HepG2 (cell line): Measurements from ENCODE around the gene EIF4E1B. TPM values are rescaled to one million over a fixed set of nuclear protein-coding genes. Genes with fewer than 3 reads are reported as not detected.

ENCODE experiments used
- ATAC-seq: fragments of 200-7000 bp; cut with Tn5 transposase; 3 replicates; pipeline ENCODE4 v1.9.1; 2020; ENCODE audit warnings: mild to moderate bottlenecking, moderate library complexity
- BruUV-seq: library from RNA; stranded (reverse); fragments of 400-500 nt; replicated peaks from 2 replicates; lab custom pipeline; 2021; lab: Mats Ljungman, UMichigan
- CTCF ChIA-PET: fragments of 300-600 bp; formaldehyde crosslinking; extraction: SDS; loops from one replicate; lab custom pipeline; 2021; ENCODE audit warnings: low total read pairs, inconsistent platforms, low intra/inter-chr PET ratio; lab: Yijun Ruan, JAX
- POLR2A ChIA-PET: fragments of 350-600 bp; sonication (Branson Sonifier 250); formaldehyde crosslinking; loops from one replicate; lab custom pipeline; 2020; ENCODE audit warnings: antibody characterized with exemption, inconsistent platforms; lab: Yijun Ruan, JAX
- DNase-seq: peaks from one replicate; pipeline ENCODE4 v3.0.0-alpha.2; 2015; ENCODE audit warnings: low spot score
- FAIRE-seq: peaks from 3 replicates; lab custom pipeline; 2011; peaks lifted over from hg19 to GRCh38; lab: Jason Lieb, UNC
- H2AFZ ChIP-seq: one replicate; pipeline ENCODE4 v1.6.1; 2011; ENCODE audit warnings: low read length, inconsistent platforms
- H3K27ac ChIP-seq: fragments of 300-600 bp; 3 replicates; pipeline ENCODE4 v1.8.0; 2011; ENCODE audit warnings: mixed run types, mild to moderate bottlenecking, mixed read lengths, low read length, inconsistent platforms; ENCODE audit not compliant: insufficient read depth; ENCODE audit errors: extremely low read length
- H3K27me3 ChIP-seq, 2 experiments: fragments of 200-600 bp in 1 of 2; 2 replicates in 1 of 2; 3 replicates in 1 of 2; pipeline versions ENCODE4 v1.6.0 to v1.8.0; 2011; ENCODE audit warnings: low read length in 2 of 2, mild to moderate bottlenecking in 2 of 2, moderate library complexity in 2 of 2, inconsistent platforms in 1 of 2; ENCODE audit not compliant: insufficient read depth in 2 of 2, control insufficient read depth in 1 of 2
- H3K36me3 ChIP-seq, 2 experiments: fragments of 200-600 bp in 1 of 2; replicated peaks in 1 of 2; 2 replicates in 1 of 2; 3 replicates in 1 of 2; pipeline versions ENCODE4 v1.5.1 to v1.8.0; 2011; ENCODE audit warnings: low read length in 2 of 2, inconsistent platforms in 1 of 2; ENCODE audit not compliant: insufficient read depth in 2 of 2, control insufficient read depth in 1 of 2
- H3K4me1 ChIP-seq: 2 replicates; pipeline ENCODE4 v1.5.1; 2012; ENCODE audit warnings: low read length, inconsistent platforms; ENCODE audit not compliant: insufficient read depth
- H3K4me2 ChIP-seq: 2 replicates; pipeline ENCODE4 v1.6.0; 2011; ENCODE audit warnings: low read depth, low read length, inconsistent platforms
- H3K4me3 ChIP-seq, 3 experiments: fragments of 200-600 bp in 1 of 3; sonication (generic), shearing (Covaris generic) in 1 of 3; replicated peaks in 1 of 3; 2 replicates each; pipeline ENCODE4 v1.5.1; 2011 to 2016; ENCODE audit warnings: low read length in 3 of 3, inconsistent platforms in 2 of 3, low read depth in 2 of 3, mild to moderate bottlenecking in 2 of 3, control low read depth in 1 of 3, mixed read lengths in 1 of 3; ENCODE audit not compliant: insufficient read depth in 1 of 3
- H3K79me2 ChIP-seq: one replicate; pipeline ENCODE4 v1.6.1; 2011; ENCODE audit warnings: low read length, inconsistent platforms; ENCODE audit not compliant: insufficient read depth
- H3K9ac ChIP-seq: 2 replicates; pipeline ENCODE4 v1.6.0; 2011; ENCODE audit warnings: mild to moderate bottlenecking, low read depth, low read length, inconsistent platforms; ENCODE audit not compliant: insufficient read depth
- H3K9me3 ChIP-seq: 2 replicates; pipeline ENCODE4 v1.5.1; 2012; ENCODE audit warnings: mild to moderate bottlenecking, low read length
- H4K20me1 ChIP-seq: 2 replicates; pipeline ENCODE4 v1.6.0; 2011; ENCODE audit warnings: inconsistent platforms, mild to moderate bottlenecking, low read length, moderate library complexity; ENCODE audit not compliant: insufficient read depth
- CSRNP1 ChIP-seq: sonication (generic); formaldehyde crosslinking; IDR thresholded peaks from 2 replicates; pipeline ENCODE4 v1.8.1; 2023; ENCODE audit warnings: mild to moderate bottlenecking, missing genetic modification reagents
- DPF2 ChIP-seq: sonication (generic); formaldehyde crosslinking; IDR thresholded peaks from 2 replicates; pipeline ENCODE4 v1.4.0; 2020; ENCODE audit warnings: mild to moderate bottlenecking, low read depth, missing genetic modification reagents, borderline replicate concordance
- FOXA3 ChIP-seq: IDR thresholded peaks from 2 replicates; pipeline ENCODE4 v1.6.1; 2016; ENCODE audit warnings: missing genetic modification reagents, missing compliant biosample characterization
- FOXK1 ChIP-seq: sonication (generic); formaldehyde crosslinking; IDR thresholded peaks from 2 replicates; pipeline ENCODE4 v1.4.0; 2020; ENCODE audit warnings: low read depth, missing genetic modification reagents, borderline replicate concordance
- NFATC3 ChIP-seq: sonication (generic); formaldehyde crosslinking; IDR thresholded peaks from 2 replicates; pipeline ENCODE4 v1.5.1; 2020; ENCODE audit warnings: mild to moderate bottlenecking, missing genetic modification reagents
- SOX6 ChIP-seq, 2 experiments: fragments of 450-650 bp in 1 of 2; sonication (generic) in 1 of 2; formaldehyde crosslinking in 1 of 2; IDR thresholded peaks; 2 replicates each; pipeline versions ENCODE4 v1.4.0 to v1.6.1; 2017 to 2020; ENCODE audit warnings: antibody characterized with exemption in 1 of 2, mild to moderate bottlenecking in 1 of 2, missing genetic modification reagents in 1 of 2
- SP140L ChIP-seq: sonication (generic); formaldehyde crosslinking; IDR thresholded peaks from 2 replicates; pipeline ENCODE4 v1.4.0; 2020; ENCODE audit warnings: missing genetic modification reagents, borderline replicate concordance
- TCF7 ChIP-seq: sonication (generic); IDR thresholded peaks from 2 replicates; pipeline ENCODE4 v1.6.1; 2016; ENCODE audit warnings: antibody characterized with exemption, low read depth
- WGBS: methylation state at CpG from one replicate; pipeline ENCODE4 v1.1.6; 2017; ENCODE audit warnings: low lambda C conversion rate; 5-methylcytosine and 5-hydroxymethylcytosine counted together
- in situ Hi-C: cut with HindIII; loops from 2 replicates; pipeline ENCODE4 v1.10.0; 2017; ENCODE audit warnings: low pct_unique_long_range_greater_than_20kb; ENCODE audit not compliant: extremely low pct_ligation_motif_present
- intact Hi-C: fragments of 100-400 bp; cut with micrococcal nuclease; formaldehyde crosslinking; loops from one replicate; pipeline ENCODE4 v1.10.0; 2022; ENCODE audit not compliant: unreplicated experiment
- polyA plus RNA-seq, 8 experiments: library from polyadenylated mRNA; depleted of rRNA in 3 of 8; stranded (reverse) in 7 of 8; unstranded in 1 of 8; fragments of >200 nt; fragmentation: Illumina TruSeq in 4 of 8; extraction: Trizol in 4 of 8; gene quantifications; 2 replicates each; pipeline versions ENCODE4 v1.2.1 to v1.2.3, GENCODE V29; 2011 to 2016; ENCODE audit warnings: low read depth in 4 of 8, missing spikeins in 1 of 8, mixed read lengths in 1 of 8; ENCODE audit not compliant: insufficient read depth in 1 of 8
- total RNA-seq, 5 experiments: library from RNA; depleted of rRNA; stranded (reverse); fragments of >200 nt; fragmentation: Illumina TruSeq; extraction: Trizol; gene quantifications; 2 replicates each; pipeline ENCODE4 v1.2.3, GENCODE V29; 2016; ENCODE audit warnings: low read depth in 1 of 5

The EIF4E1B gene
- total and polyA plus RNA-seq, 2 of the 13 experiments (the other 11 are each of a cell fraction or from before 2014, with no cell fraction given), result not detected

GRCh38 chr5:176642675-176643490 lies 12.4 kb downstream of the EIF4E1B start:
- BruUV-seq, result no TSS peak
- ChIA-PET POLR2A (interaction anchor here (0.7 kb wide), 1 partner anchor 295 kb away, joined by 3 read pairs; no protein-coding TSS in a partner anchor), CTCF (no interaction called here)
- Histone ChIP-seq H3K79me2 (no peaks in the 10 kb centered on the region), H3K4me1 (peaks cover 10% of the 10 kb centered on the region), H3K27ac (no peak overlapping the region), H2AFZ (no peak overlapping the region), H3K4me2 (no peak overlapping the region), H3K36me3 (no peaks in the 10 kb centered on the region), H3K4me3 (no peak overlapping the region), H3K9ac (no peak overlapping the region), H4K20me1 (no peaks in the 10 kb centered on the region), H3K9me3 (no peaks in the 10 kb centered on the region), H3K27me3 (peaks cover 13 to 51% of the 10 kb centered on the region in 2 experiments; a peak in 4 of 5 replicates)
- TF ChIP-seq CSRNP1 (no peak), FOXK1 (no peak), FOXA3 (CRISPR knock-in tag) (no peak), SOX6 (IDR thresholded peaks at IDR 0.05) (no peak), SOX6 (CRISPR knock-in tag; IDR thresholded peaks at IDR 0.05) (no peak), DPF2 (no peak), TCF7 (no peak), NFATC3 (no peak), SP140L (CRISPR knock-in tag) (no peak)
- intact Hi-C loops, result no loop called here
- in situ Hi-C loops, result no loop called here
- WGBS, result 4% methylated on average over 5 of the region's 15 CpGs
- ATAC-seq, result no peak
- FAIRE-seq, result no peak
- DNase-seq, result no peak
